HG03571 (cell line): ENCODE data around the gene FAM168B.
"Not testable (repeated sequence)": the region's sequence is repeated elsewhere in the genome, so short reads cannot be mapped to it uniquely, and the experiment has no call there.

Source experiments
- ATAC-seq: cut with Tn5 transposase; IDR thresholded peaks from one replicate; pipeline ENCODE4 v1.9.1; 2021; ENCODE audit not compliant: unreplicated experiment

The FAM168B gene

DNA sequence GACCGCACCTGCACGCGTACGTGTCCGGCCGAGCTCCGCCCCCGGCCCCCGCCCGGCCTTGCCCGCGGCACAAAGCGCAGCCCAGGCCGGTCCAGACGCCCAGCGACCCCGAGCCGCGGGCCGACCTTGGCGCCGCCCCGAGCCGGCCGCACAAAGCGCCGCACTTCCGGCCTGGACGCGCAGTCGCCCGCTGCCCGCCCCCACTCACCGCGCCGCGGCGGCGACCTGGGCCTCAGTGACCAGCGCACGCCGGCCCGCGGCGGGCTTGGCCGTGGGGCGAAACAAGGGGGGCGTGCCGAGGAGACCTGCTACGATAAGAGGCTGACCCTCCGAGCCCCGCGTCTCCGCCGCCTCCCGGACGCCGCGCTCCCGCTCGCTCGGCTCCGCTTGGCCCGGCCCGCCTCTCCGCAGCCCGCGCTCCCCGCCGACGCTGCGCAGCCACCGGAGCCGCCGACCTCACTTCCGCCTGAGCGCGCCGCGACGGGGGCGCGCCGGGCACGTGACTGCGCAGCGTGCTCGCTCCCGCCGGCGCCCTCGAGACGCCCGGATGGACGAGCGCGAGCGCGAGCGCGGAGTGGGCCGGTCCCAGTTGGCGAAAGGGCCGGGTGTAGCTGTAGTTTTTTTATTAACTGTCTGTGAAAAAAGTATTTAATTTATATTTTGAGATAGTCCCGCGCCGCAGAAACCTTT lies at the start of gene FAM168B:
Gene FAM168B, minus strand, starts transcription at position 455 of the 690 bp plus-strand sequence. CDS start 10,814 bp downstream, outside the sequence.
- peak; percentile 73 for ATAC-seq

GRCh38 chr2:131142849-131143248 lies 49.6 kb upstream of the FAM168B start:
- ATAC-seq: no peak

- ATAC-seq: no peak
Measured at GRCh38 chr2:131140581-131140980, 47.3 kb upstream of the FAM168B start.

GRCh38 chr2:131132729-131133128 lies 39.5 kb upstream of the FAM168B start:
- ATAC-seq: no peak

DNA sequence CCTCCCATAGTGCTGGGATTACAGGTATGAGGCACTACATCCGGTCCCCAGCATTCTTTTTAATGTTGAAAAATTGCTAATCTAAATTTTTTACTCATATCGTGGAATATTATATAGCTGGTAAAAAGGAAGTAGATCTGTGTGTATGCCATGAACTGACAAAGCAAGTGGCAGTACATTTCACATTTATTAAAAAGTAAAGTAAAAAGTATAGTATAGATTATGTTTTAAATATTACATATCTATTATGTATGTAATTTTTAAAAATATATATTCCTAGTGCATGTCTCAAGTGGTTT lies 37.0 kb upstream of the FAM168B start:
- no peak for ATAC-seq

- no peak for ATAC-seq
Measured at GRCh38 chr2:131127981-131128380, 34.7 kb upstream of the FAM168B start.

DNA sequence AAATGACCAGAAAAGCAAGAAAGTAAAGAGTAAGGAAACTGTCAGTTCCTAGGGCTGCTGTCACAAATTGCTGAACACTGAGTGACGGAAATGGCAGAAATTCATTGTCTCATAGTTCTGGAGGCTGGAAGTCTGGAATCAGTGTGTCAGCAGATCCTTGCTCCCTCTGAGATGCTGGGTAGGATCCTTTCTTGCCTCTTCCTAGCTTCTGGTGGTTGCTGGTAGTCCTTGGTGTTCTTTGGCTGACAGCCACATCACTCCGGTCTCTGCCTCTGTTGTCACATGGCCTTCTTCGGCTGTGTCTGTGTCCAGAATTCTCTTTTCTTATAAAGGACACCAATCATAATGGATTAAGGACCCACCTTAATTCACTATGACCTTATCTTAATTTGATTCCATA lies 33.8 kb upstream of the FAM168B start:
- ATAC-seq: no peak

DNA sequence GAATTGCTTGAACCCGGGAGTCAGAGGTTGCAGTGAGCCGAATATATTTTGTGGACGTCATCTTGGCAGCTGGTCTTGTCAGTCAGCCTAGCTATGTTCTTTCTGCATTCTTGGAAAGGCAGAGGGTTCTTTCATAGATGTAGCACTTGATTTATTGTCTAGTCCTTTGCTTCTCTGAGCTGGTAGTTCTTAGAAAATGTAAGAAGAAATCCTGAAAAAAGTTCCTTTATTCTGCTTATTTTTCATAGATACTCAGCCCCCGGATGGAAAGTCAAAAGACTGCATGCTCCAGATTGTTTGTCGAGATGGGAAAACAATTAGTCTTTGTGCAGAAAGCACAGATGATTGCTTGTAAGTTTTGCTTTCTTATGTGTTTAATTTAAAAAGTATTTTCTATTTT lies 33.2 kb upstream of the FAM168B start:
- no peak for ATAC-seq

- no peak for ATAC-seq
Measured at GRCh38 chr2:131125195-131125757, 32.0 kb upstream of the FAM168B start.

DNA sequence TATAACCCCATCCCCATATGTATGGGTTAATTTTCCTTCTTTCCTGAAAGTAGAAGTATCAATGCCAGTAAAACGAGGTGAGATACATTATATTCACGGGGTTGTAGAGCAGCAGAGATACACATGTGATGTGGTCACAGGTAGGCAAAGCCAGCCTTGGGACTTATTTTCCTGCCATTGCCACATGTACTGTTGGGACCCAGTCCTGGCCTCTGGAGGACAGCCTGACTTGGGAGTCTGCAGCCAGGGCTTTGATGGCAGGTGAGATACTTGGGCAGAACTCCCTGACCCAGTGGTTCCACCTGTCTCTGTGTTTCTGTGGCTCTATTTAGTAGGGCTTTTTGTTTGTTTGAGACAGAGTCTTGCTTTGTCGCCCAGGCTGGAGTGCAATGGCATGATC lies 29.9 kb upstream of the FAM168B start:
- no peak for ATAC-seq

DNA sequence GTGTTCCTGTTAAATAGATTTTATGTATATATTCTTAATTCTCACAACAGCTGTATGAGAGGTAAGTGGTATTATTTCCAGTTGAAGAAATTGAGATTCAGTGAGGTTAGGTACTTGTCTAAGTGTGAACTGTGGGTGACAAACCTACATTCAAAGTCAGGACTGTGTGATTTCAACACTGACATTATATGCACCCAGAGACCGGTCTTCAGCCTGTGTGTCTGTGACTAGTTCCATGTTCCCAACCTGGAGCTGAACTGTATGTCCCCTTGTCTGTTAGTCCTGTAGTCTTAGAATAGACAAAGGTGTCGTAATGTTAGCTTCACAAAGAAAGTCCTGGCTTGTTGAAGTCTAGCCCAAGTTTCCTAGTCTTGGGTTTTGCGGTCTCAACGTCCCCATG lies 29.2 kb upstream of the FAM168B start:
- ATAC-seq: no peak

DNA sequence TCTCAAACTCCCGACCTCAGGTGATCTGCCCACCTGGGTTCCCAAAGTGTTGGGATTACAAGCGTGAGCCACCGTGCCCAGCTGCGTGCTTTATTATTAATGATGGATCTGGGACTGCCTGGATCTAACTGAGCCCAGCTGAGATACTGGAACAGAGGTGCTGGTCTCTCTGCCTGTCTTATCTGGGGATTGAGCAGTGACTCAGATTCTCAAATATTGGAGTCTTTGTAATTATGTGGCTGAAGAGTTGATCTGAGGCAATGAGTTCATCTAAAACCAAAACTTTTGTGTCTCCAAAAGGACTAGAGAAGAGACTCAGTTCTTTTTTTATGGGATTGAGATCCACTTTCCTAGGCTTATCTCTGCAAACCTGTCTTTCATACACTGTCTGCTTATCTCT lies 28.2 kb upstream of the FAM168B start:
- ATAC-seq: no peak

- no peak for ATAC-seq
Measured at GRCh38 chr2:131120815-131121317, 27.6 kb upstream of the FAM168B start.

DNA sequence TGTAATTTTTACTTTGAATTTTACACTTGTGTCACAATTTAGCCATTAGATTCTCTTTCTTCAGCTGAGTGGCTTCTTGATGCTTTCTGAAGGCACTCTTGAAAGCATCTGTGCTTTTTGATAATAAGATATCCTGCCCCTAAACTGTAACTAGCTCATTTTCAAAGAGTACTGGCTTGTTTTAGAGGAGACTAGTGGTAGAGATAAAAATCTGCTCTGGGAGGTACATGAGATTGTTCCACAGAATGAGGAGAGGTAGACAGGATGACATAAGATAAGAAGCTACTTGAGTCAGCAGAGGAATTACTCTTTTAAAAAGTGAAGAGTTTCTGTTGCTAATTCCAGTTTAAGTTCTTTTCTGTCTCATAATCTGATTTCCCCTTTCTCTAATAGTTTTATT lies 22.5 kb upstream of the FAM168B start:
- no peak for ATAC-seq

- not testable (repeated sequence) for ATAC-seq
Measured at GRCh38 chr2:131114950-131115349, 21.7 kb upstream of the FAM168B start.

DNA sequence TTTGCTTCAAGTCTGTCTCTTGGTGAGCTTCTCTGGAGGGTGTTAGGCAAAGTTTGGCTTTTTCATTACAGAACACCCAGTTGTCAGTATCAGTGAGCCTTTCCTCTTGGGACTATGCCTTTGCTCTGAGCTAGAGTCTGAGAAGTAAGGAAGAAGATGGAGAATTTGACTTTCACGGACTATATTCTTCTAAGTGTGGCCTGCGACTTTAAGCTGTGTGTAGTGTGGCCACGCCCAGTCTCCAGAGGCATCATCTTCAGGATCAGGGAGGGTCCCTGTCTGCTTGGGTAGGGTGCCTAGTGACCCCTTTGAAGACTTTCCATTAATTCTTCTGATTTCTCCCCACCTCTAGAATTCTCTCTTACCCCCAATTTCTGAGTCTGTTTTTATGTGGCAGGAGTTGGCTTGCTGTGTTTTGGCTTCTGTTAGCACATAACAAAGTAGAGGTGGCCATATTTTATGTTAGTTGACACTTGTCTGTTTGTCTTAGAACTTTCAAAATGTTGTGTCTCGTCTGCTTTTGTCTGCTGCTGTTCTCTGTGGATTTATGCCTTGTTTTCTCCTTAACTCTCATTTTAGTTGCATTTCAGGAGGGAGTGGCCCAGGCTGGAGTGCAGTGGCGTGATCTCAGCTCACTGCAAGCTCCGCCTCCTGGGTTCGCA lies 20.4 kb upstream of the FAM168B start:
- ATAC-seq: no peak

DNA sequence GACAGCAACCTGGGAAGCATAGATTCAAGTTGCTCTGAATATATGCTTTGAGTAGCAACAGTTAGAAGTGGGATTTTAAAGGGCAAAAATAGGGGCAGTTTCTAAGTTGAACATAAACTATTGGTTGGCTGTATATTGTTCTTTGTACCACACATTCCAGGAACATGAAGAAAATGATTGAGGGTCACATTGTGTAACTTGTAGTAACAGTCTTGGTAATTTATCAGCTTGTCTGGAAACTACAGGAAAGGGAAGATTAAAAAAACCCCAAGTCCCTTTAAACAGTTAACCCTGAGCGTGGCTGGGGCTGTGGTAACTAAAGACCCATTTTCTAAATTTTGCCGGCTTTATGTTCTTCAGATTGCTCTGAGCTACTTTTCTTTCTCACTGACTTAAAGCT lies 19.3 kb upstream of the FAM168B start:
- ATAC-seq: no peak

GRCh38 chr2:131105950-131106801 lies 12.9 kb upstream of the FAM168B start:
- peak; percentile 35 for ATAC-seq

DNA sequence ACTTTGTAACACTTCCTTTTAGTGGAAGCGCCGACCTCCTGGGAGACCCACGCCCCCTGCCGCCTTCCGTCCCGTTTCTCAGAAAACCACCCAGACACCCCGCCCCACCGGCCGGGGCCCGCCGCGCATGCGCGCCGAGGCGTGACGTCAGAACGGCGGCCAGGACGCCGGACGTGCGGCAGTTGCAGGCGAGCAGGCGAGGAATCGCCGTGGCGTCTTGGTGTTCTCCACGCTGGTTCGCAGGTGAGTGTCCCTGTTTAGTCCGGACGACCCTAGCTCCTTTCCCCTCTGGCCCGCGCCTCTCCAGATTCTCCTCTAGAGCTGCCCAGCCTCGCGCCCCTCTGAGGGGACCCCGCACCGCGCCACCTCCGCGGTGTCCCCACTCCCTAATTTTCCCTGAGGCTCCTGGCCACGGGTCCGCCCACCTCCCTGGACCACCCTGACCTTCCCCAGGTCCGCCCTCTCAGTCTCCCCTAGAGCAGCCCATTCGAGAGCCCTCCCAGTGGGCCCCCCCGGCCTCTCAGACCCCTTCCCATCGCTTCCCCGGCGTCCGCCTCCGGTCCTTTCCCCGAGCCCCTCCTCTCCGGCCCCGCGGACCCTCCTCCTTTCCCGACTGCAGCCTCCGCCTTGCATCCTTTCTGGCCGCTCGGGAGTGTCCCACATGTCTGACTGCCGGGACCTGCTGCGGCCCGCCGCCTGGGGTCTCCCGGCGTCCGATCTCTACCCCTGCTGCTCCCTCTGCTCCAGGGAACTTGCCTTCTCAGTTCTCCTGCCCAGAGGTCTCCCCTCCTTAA lies 12.1 kb upstream of the FAM168B start, which contains the start of gene PLEKHB2:
Gene PLEKHB2, plus strand, starts transcription at position 181 of the 794 bp plus-strand sequence. CDS start 15,606 bp downstream, outside the sequence.
- peak; percentile 72 for ATAC-seq

DNA sequence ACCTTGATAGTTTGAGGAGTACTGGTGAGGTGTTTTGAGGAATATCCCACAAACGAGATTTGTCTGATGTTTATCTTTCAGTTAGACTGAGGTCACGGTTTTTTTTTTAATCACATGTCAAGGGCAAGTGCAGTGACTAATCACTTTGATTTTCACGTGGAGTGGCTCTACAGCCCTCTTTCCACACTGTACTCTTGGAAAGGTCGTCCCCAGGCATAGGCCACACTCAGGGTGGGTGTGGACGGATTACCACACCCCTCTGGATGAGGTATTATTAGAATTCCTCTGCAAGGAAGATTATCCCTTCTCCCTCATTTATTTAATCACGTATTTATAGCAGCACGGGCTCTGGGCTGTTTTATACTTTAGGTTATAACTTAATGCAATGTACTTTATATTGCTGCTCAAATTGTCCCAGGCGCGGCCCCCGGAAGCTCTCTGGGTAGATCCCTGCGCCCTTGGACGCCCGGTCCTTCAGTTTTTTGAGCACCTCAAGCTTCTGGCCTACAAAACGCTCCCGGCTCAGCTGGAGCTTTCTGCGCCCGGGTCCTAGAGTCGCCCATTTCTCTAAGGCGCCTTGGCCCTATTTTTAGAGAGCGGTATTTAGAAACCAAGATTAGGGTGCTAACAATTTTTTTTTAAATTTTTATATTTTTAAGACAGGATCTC lies 11.4 kb upstream of the FAM168B start:
- ATAC-seq: peak; percentile 70
